DMS79 (cell line): ENCODE results near the gene ADCY2.

Experiments used
- DNase-seq: peaks from one replicate; lab custom pipeline; 2025; lab: John Stamatoyannopoulos, UW

The ADCY2 gene

DNA sequence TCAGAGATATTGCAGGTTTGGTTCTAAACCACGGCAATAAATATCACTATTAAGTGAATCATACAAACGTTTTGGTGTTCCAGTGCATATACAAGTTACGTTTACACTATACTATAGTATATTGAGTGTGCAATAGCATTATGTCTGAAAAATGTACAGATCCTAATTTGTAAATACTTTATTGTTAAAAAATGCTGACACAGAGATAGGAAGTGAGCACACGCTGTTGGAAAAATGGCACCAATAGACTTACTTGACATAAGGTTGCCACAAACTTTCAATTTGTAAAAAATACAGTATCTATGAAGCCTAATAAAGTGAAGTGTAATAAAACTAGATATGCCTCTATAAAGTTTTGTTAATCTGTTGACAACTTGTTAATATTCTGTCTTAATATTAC, 439.0 kb downstream of the ADCY2 start:
- DNase-seq: no peak

DNA sequence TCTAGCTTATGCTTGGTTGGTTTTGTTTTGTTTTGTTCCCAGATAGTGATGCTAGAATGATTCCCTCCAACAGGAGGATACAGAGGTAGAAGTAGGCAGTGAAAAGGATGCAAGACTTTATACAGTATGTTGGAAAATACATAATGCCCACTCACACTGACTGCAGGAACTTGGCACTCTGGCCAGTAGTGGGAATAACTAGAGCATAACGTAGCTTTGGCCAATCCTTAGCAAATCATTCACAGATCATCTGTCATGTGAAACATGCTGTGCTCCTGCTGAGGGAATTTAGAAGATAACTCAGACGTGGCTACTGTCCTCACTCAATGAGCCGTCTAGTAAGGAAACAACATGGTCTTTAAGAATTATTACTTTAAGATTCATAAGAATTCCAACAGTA, 441.5 kb downstream of the ADCY2 start:
- no peak for DNase-seq

DNA sequence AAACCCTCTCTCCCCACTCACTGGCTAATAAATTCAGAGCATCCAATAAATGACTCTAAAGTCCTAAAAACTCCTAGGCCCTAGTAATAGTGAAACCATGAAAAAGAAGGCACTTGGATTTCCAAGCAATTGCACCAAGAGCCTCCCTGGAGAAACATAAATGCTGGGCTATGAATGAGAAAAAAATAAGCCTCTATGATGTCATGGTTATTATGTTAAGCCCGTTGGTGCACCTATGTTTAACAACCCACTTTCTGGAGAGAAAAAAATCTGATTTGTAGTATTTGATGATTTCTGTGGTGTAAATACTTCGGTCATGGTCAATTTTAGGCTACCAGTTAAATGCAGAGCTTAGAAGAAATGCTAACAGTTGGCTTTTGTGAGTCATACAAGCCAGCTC, 446.6 kb downstream of the ADCY2 start:
- DNase-seq: no peak

- no peak for DNase-seq
Observed at GRCh38 chr5:7844901-7845300, 449.0 kb downstream of the ADCY2 start.

GRCh38 chr5:7845557-7845956, 449.6 kb downstream of the ADCY2 start:
- no peak for DNase-seq

DNA sequence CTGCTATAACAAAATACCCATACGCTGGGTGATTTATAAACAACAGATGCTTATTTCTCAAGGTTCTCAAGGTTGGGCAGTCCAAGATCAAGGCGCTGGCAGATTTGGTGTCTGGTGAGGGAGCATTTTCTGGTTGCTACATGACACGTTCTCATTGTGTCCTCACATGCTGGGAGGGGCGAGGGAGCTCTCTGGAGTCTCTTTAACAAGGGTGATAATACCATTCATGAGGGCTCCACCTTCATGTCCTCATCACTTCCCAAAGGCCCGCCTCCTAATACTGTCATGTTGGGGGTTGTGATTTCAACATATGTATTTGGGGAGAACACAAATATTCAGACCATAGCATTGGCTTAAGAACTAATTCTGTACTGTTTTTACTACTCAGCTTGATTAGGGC, 450.4 kb downstream of the ADCY2 start:
- DNase-seq: no peak

- DNase-seq: no peak
Observed at GRCh38 chr5:7848296-7848695, 452.4 kb downstream of the ADCY2 start.

- DNase-seq: peak; percentile 30
Observed at GRCh38 chr5:7849681-7850394, 453.9 kb downstream of the ADCY2 start.

DNA sequence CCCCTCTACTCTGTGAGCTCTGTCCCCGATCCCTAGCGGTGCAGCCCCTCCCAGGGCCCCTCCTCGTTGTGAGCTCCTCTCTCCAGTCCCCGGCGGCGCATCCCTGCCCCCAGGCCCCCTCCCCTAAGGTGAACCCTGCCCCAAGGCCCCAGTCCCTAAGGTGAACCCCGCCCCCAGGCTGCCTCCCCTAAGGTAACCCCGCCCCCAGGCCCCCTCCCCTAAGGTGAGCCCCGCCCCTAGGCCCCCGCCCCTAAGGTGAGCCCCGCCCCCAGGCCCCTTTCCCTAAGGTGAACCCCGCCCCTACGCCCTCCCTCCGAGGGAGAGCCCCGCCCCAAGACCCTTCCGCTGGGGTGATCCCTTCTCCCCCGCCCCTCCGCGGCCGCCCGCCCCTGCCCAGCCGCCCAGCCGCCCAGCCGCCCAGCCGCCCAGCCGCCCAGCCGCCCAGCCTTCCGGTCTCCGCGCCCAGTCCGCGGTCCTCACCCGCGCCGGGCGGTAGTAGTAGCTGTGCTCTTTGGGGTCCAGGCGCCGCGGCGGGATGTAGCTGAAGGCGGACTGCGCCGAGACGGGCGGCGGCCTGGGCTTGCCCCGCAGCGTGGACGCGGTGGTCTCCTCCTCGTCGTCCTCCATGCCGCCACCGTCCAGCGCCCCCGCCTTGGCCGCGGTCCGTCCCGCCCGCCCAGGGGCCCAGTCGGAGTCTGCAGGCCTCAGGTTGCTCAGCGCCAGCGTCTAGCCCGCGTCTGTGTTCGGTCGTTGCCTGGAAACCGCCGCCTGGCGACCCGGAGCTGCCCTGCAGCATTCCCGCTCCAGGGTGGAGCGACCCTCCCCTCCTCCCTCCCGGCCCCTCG, 454.7 kb downstream of the ADCY2 start, which contains the start of gene CFAP90:
CFAP90 (minus strand) TSS at position 739 of the 845 bp plus-strand sequence; CDS start at position 627, 112 bp downstream.
- peak; percentile 39 for DNase-seq

- DNase-seq: no peak
Observed at GRCh38 chr5:7851240-7851592, 455.3 kb downstream of the ADCY2 start.

DNA sequence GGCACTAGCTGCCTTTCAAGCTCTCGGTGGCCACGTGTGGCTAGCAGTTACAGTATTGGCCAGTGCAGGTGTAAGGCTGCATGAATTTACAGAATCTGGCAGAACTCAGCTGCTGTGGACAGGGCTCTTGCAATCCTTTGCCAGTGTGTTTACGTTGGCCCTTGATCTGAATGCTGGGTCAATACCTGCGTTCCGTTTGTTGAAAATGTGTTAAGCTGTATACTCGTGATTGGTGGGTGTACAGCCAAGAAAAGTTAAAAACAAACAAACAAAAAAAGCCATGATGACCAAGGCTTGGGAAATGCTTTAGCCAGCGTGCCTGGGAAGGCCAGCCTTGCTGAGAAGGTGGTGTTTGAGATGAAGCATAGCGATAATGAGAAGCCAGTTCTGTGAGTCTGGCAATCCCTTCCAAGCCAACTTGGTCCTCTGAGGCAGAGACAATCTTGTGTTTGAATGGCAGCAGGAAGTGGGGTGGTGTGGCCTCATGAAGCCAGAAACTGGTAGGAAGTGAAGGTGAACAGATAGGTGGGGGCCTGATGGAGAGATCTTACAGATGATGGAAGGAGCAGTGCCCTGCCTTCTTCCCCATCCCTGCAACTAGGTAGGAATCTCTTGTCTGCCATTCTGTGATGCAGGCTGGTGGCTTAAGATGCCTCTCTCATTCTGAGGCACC, 455.8 kb downstream of the ADCY2 start:
- no peak for DNase-seq

DNA sequence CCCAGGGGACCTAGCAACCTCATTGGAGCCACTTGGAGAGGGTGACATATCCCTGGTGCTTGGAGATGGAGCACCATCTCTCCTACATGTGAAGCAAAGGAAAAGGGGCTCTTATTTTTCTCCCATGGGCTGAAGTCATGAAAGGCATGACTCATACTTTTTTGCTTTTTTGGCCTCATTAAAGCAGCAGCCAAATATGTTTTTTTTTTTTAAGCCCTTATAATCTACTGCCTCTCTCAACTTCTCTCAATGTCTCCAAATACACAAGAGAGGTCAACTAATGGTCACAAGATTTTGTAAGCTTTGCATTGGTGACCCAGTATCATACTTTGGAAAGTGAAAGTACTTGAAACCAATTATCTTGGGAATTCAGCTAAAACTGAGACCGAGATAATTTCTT, 456.6 kb downstream of the ADCY2 start:
- DNase-seq: no peak

GRCh38 chr5:7852988-7853387, 457.1 kb downstream of the ADCY2 start:
- no peak for DNase-seq

- no peak for DNase-seq
Observed at GRCh38 chr5:7855611-7856010, 459.7 kb downstream of the ADCY2 start.

- DNase-seq: peak; percentile 42
Observed at GRCh38 chr5:7856855-7857254, 460.9 kb downstream of the ADCY2 start.

- no peak for DNase-seq
Observed at GRCh38 chr5:7857361-7857760, 461.4 kb downstream of the ADCY2 start.

GRCh38 chr5:7857926-7858632, 462.1 kb downstream of the ADCY2 start:
- DNase-seq: no peak

DNA sequence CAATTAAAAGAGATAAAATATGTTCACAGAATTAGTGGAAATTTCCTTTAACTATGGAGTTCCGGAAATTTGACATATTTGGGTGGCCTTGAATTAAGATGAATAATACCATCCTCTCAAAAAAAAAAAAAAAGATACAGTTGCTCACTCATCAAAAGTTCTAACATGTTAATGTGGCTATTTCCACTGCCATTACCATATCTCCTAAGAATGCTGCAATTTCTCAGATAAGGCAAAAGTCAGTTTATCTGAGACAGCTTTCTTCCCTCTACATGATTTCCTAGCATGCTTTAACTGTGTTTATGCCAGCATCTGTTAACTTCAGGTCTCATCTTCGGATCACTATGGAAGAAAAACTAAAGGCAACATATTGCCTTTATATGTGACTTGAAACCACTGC, 470.3 kb downstream of the ADCY2 start:
- no peak for DNase-seq

DNA sequence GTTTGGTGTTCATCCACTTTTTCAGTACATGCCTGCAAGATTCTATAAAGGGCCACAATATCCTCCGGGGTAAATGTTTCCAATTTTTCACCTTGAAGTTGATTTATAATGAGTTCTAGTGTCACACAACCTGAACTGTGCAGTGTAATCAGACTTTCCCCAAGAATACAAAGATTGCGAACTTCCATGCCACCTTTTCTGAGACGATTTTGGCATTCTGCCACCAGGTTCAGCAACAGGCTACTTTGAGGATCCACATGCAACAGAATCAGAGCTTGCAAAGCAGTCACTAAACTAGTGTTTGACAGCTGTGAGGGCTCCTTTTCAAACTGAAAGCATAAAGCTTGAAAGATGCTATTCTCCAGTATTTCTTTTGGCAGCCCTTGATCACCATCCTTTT, 471.3 kb downstream of the ADCY2 start:
- DNase-seq: no peak

- no peak for DNase-seq
Observed at GRCh38 chr5:7868427-7868772, 472.5 kb downstream of the ADCY2 start.

- peak; percentile 83 for DNase-seq
Observed at GRCh38 chr5:7868773-7869473, 473.0 kb downstream of the ADCY2 start, which contains the start of the genes FASTKD3 and MTRR. TSS of gene FASTKD3 (minus strand) at chr5:7869031. CDS start at chr5:7868083, 948 bp downstream. TSS of gene MTRR (plus strand) at chr5:7869148. CDS start at chr5:7870795, 1,647 bp downstream.
